Right forelimb (tissue), 1 donor: ENCODE measurements around the gene SCAMP4.

Source experiments
- DNase-seq: peaks from one replicate; pipeline ENCODE4 v3.0.0-alpha.2; 2018

SCAMP4 gene

DNA sequence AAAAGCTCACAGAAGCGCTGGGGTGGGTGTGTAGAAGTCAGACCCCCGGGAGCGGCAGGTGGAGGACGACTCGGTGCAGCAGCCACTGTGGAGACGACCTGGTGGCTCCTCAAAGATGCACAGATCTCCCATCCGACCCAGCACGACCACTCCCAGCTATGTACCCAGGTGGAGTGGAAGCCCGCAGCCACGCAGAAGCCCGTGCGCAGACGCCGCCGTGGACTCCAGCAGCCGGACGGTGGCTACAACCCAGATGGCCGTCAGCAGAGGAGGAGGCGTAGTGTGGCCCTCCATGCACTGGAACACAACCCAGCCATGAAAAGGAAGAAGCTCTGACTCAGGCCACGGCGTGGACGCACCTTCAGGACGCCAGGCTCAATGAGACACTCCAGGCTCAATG lies 57.5 kb downstream of the SCAMP4 start:
- DNase-seq = no peak

DNA sequence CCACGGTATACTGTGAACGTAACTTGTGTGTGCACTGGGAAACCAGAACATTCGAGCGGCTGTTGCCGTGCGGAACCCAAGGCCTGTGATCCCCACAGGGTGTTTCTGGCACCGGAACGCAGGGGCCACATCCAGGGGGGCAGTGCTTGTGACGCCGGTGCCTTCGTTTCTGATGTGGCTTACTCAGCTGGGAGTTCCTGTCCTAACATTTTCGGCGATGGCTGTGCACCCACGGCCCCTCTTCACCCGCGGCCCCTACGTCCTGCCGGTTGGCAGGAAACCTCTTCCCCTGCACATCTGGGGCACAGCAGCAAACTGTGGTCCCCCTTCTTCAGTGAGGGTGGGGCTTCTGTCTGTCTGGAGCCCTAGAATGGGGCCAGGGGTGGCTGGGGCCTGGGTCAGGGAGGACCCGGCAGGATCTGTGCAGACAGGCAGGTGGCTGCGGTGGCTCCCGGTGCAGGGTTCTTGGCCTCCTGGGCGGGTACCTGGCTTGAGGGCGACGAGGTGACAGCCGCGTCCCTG lies 61.9 kb downstream of the SCAMP4 start:
- DNase-seq = no peak

DNA sequence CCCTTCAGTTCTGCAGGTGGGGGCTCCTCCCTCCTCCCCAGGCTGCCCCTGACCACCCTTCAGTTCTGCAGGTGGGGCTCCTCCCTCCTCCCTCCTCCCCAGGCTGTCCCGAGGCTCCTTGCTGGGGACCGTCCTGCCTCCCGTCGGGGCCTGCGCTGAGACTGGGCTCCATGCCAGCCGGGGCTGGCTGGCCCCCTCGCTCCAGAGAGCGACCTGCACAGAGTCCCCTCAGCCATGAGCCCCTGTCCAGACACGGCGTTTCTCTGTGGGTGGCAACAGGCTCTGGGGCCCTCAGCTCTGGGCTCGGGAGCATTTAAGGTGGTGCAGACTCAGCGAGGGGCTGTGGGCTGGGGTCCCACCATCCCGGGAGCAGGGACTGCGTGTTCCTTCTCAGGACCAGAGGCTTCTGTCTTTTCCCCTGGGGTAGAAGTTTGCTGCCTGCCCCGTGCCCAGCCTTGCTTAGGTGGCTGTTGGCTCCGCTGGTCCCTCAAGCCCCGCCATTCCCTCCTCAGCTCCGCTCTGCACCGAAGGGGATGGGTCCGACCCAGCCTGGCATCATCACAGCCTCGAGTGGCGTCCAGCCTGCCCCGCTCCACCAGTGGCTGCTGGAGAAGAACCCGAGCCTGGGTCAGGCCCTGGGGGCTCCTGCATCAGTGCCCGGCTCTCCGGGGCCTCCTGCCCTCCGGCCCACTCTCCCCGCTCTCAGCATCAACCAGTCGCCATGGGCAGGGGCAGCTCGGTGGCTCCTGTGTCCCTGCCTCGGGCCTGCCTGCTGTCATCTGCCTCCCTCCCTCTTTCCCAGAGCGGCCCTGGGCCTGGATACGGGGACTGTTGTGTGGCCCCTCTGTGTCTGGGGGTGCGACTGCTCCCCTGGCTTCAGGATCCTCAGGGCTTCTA lies 63.3 kb downstream of the SCAMP4 start:
- no peak for DNase-seq

DNA sequence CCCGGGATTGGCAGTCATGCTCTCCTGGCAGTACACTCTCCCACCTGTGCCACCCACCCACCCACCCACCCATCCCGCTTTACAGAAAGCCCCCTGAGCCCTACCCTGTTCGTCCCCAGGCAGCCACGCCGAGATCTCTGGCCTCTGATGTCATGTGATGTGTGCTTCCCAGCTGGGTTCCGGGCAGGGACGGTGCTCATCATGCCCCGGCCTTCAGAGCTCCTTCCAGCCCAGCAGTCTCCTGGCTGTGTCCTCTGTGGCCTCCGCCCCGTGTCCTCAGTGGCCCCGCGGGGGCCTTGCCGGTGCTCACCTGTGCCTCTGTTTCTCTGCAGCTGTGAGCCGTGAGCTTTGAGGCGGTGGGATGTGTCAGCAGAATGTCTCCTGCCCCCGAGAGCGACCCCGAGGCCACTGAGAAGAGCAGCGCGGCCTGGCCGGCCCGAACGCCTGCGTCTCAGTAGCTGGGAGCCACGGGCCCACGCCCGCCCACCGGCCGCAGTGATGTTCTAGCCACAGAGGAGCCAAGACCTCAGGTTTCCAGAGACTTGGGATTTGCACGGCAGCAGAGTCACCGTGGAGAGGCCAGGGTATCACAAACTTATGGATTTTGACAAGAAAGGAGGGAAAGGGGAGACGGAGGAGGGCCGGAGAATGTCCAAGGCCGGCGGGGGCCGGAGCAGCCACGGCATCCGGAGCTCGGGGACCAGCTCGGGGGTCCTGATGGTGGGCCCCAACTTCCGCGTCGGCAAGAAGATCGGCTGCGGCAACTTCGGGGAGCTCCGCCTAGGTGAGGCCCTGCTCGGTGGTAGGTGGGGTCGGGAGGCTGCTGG lies 64.2 kb downstream of the SCAMP4 start:
- no peak for DNase-seq

DNA sequence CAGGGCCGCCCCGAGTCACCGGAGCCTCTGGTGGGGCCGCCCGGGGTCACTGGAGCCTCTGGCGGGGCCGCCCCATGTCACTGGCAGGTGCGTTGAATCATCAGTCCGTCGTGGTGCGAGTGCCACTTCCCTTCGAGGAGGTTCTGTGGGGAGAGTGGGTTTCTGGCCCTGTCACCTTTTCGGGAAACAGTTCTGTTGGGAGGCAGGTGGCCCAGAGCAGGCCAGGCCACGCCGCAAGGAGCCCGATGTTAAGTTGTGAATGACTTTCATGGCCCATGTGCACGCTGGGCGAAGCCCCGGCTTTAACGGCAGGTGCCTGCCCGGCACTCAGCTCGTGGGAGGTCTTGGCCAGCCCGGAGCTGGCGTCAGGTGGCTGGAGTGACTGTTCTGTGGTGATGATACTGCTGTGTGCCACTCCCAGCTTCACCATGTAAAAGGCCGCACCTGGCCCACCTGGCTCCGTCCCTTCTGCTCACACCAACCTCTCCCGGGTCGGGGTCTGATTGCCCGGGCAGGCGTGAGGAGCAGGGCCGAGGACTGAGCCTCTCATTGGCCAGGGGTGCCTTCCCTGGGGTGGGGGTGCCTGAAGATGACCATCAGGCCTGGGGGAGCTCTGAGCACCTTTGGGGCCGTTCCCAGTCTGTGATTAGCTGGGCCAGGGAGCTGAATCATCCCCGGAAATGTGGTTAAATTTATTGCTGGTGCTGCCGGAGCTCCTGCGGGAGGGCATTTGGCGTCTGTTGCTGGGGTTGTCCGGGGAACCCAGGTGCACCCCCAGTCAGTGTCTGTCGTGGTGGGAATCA lies 65.0 kb downstream of the SCAMP4 start:
- no peak for DNase-seq

DNA sequence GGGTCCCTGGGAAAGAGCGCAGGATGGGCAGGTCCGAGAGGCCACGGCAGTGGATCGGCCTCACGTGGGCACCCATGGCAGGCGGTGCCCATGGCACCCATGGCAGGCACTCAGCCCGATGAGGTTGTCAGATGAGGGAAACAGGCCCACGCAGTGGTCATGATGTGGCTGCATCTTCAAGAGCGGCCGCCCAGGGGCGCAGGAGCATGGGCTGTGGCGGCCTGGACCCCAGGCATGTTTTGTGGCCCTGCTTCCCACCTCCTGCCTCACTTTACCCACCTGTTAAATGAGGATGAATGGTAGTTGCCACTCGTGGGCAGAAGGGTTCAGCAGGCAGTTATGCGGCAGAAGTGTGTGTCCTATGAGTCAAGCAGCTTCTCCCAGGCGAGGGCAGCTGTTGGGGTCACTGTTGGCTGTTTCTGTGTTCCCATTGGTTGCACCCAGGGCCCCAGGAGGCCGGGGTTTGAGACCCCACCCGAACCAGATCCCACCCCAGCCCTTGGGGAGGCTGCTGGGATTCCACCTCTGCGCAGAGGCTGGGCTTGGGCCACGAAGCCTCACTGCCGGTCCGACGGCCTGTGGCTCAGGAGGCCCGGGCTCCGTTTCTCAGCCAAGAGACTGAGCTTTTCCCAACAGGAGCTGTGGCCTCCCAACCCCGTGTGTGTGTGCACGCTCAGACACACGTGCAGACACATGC lies 65.8 kb downstream of the SCAMP4 start:
- DNase-seq = no peak

DNA sequence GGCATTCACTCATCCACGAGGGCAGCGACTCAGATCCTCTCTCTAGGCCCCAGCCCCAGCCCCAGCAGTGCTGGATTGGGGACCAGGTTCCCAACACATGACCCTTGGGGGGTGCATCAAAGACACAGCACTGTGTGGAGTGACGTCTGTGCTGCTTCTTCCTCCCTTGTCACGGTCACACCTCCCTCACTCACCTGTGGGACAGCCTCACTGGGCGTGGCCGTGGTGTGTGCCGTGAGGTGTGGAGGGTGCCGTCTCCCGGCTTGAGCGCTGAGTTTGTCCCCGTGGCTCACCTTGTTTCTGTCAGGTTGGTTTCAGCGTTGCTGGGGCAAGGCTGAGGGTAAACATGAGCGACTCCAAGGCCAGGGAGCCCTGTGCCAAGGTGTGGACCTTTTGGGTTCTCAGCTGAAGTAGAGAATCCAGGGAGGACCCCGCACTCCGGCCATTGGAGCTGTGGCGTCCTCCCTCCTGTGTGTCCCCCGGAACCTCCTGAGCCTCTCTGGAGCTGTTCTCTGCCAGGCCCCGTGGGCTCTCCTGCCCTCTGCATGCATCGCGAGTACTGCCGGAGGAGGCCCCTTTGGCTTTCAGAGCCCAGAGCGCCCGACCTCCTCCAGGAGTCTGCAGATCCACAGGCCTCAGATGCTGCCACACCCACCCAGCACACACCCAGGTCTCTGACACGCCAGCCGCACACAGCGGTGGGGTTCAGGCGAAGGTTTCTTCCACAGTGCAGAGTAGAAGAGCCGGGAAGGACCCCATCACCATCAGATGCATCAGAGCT lies 69.4 kb downstream of the SCAMP4 start:
- no peak for DNase-seq

DNA sequence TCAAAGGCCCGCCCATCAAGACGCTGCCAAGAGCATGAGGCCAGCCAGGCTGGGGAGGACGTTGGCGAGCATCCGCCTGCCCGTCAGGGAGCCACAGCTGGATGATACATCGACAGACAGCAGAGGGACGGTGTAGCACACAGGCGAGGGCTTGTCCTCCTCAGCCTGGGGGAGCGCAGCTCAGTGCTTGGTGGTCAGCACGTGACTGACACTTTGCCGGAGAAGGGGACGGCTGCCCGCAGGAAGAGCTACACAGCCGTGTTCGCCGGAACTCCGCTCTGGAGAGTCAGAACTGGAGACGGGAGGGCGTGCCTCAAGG lies 69.9 kb downstream of the SCAMP4 start:
- DNase-seq = no peak
